ENCODE results near the gene TOR1AIP2.

The TOR1AIP2 gene

GRCh38 chr1:179925922-179926849 is 48.6 kb upstream of the TOR1AIP2 start:
- TF ChIP-seq TOX (CRISPR knock-in tag; IDR thresholded peaks at IDR 0.05; ENCODE audit: borderline replicate concordance) (no peak), TCF4 (CRISPR knock-in tag; IDR thresholded peaks at IDR 0.05; ENCODE audit: borderline replicate concordance) (no peak), SNAI2 (CRISPR knock-in tag; IDR thresholded peaks at IDR 0.05) (no peak), ZFP30 (CRISPR knock-in tag; IDR thresholded peaks at IDR 0.05) (no peak)
- ATAC-seq = peak; percentile 54

DNA sequence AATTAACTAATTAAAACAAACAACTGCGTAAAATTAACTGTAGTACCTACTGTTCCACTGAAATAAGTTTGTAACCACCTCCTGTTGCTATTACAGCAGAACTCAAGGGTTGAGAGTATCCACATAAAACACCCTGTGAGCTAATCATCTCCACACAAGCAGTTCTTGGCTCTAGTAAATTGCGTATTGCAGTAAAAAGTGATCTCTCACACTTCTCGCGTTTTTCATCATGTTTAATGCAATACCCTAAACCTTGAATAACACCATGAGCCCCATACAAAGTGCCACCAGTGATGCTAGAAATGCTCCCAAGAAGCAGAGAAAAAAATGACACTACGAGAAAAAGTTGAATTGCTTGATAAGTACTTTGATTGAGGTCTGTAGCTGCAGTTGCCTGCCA is 47.7 kb upstream of the TOR1AIP2 start:
- TF ChIP-seq SNAI2 (CRISPR knock-in tag; IDR thresholded peaks at IDR 0.05) = no peak
- no peak for TF ChIP-seq ZNF70 (CRISPR knock-in tag; IDR thresholded peaks at IDR 0.05)
- no peak for TF ChIP-seq CSDC2 (CRISPR knock-in tag; IDR thresholded peaks at IDR 0.05)
- TF ChIP-seq RARB (CRISPR knock-in tag; IDR thresholded peaks at IDR 0.05) = no peak
- TF ChIP-seq ZFP30 (CRISPR knock-in tag; IDR thresholded peaks at IDR 0.05) = no peak
- no peak for TF ChIP-seq TOX (CRISPR knock-in tag; IDR thresholded peaks at IDR 0.05; ENCODE audit: borderline replicate concordance)
- TF ChIP-seq PPARA (CRISPR knock-in tag; IDR thresholded peaks at IDR 0.05; ENCODE audit: borderline replicate concordance) = no peak
- TF ChIP-seq TCF4 (CRISPR knock-in tag; IDR thresholded peaks at IDR 0.05; ENCODE audit: borderline replicate concordance) = no peak
- no peak for TF ChIP-seq OSR1 (CRISPR knock-in tag; IDR thresholded peaks at IDR 0.05)
- ATAC-seq = no peak

DNA sequence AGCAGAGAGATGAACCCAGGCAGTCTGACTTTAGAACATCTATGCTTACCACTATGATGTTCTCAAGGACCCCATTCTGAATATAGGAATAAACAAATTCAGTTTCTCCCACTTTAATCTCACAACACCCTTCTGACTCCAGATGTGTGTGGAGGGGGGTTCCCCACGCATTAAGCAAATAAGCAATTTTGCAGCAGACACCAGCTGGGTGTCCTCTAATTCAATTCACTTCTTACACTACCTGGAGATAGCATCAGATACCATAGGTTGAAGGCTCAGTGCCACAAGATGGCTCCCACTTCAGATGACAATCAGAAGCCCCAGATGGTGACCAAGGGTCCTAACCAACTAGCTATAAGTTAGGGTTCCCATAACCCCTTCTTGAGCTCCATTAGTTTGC is 46.7 kb upstream of the TOR1AIP2 start:
- TF ChIP-seq, protein P1, sequence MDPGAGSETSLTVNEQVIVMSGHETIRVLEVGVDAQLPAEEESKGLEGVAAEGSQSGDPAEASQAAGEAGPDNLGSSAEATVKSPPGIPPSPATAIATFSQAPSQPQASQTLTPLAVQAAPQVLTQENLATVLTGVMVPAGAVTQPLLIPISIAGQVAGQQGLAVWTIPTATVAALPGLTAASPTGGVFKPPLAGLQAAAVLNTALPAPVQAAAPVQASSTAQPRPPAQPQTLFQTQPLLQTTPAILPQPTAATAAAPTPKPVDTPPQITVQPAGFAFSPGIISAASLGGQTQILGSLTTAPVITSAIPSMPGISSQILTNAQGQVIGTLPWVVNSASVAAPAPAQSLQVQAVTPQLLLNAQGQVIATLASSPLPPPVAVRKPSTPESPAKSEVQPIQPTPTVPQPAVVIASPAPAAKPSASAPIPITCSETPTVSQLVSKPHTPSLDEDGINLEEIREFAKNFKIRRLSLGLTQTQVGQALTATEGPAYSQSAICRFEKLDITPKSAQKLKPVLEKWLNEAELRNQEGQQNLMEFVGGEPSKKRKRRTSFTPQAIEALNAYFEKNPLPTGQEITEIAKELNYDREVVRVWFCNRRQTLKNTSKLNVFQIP (CRISPR knock-in tag; IDR thresholded peaks at IDR 0.05; ENCODE audit: borderline replicate concordance, low read depth) = no peak
- no peak for TF ChIP-seq ZNF8 (CRISPR knock-in tag; IDR thresholded peaks at IDR 0.05)
- no peak for TF ChIP-seq RARB (CRISPR knock-in tag; IDR thresholded peaks at IDR 0.05)
- TF ChIP-seq, protein P2, sequence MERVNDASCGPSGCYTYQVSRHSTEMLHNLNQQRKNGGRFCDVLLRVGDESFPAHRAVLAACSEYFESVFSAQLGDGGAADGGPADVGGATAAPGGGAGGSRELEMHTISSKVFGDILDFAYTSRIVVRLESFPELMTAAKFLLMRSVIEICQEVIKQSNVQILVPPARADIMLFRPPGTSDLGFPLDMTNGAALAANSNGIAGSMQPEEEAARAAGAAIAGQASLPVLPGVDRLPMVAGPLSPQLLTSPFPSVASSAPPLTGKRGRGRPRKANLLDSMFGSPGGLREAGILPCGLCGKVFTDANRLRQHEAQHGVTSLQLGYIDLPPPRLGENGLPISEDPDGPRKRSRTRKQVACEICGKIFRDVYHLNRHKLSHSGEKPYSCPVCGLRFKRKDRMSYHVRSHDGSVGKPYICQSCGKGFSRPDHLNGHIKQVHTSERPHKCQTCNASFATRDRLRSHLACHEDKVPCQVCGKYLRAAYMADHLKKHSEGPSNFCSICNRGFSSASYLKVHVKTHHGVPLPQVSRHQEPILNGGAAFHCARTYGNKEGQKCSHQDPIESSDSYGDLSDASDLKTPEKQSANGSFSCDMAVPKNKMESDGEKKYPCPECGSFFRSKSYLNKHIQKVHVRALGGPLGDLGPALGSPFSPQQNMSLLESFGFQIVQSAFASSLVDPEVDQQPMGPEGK (CRISPR knock-in tag; IDR thresholded peaks at IDR 0.05; ENCODE audit: borderline replicate concordance) = no peak
- no peak for TF ChIP-seq CREB5 (CRISPR knock-in tag; IDR thresholded peaks at IDR 0.05; ENCODE audit: low read depth)
- TF ChIP-seq SNAI2 (CRISPR knock-in tag; IDR thresholded peaks at IDR 0.05) = no peak
- no peak for TF ChIP-seq ZNF70 (CRISPR knock-in tag; IDR thresholded peaks at IDR 0.05)
- no peak for TF ChIP-seq GLIS3 (CRISPR knock-in tag; IDR thresholded peaks at IDR 0.05)
- TF ChIP-seq ARNTL (CRISPR knock-in tag; IDR thresholded peaks at IDR 0.05; ENCODE audit: borderline replicate concordance, low read depth) = no peak
- no peak for TF ChIP-seq CSDC2 (CRISPR knock-in tag; IDR thresholded peaks at IDR 0.05)
- ATAC-seq = no peak

DNA sequence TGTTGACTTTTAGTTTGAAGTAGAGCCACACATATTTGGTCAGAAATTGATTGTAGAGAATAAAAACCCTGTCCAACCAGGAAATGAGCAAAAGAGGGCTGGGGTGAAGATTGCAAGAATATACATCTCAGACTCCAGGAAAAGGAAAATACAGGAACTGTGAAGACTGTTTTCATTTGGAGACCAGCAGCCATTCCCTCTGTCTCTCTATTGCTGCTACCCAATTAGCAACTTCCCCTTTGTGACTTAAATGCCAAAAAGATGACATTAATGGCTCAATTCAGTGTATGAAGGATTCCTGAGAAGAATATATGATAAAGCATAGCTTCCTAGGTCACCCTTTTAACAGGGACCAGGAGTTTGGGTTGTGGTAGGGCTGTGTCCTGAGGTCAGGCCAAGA is 45.4 kb upstream of the TOR1AIP2 start:
- ATAC-seq = no peak
- TF ChIP-seq BACH2 (CRISPR knock-in tag; IDR thresholded peaks at IDR 0.05; ENCODE audit: borderline replicate concordance) (no peak), ZFP3 (CRISPR knock-in tag; IDR thresholded peaks at IDR 0.05) (no peak), SNAI2 (CRISPR knock-in tag; IDR thresholded peaks at IDR 0.05) (no peak), ZNF565 (CRISPR knock-in tag; conservative IDR thresholded peaks at IDR 0.05; ENCODE audit: low read depth) (no peak), PPARA (CRISPR knock-in tag; IDR thresholded peaks at IDR 0.05; ENCODE audit: borderline replicate concordance) (no peak), ZNF70 (CRISPR knock-in tag; IDR thresholded peaks at IDR 0.05) (no peak), CSRNP3 (CRISPR knock-in tag; IDR thresholded peaks at IDR 0.05) (no peak), GLIS3 (CRISPR knock-in tag; IDR thresholded peaks at IDR 0.05) (no peak), ZC3H10 (CRISPR knock-in tag; IDR thresholded peaks at IDR 0.05) (no peak), ZFP30 (CRISPR knock-in tag; IDR thresholded peaks at IDR 0.05) (no peak), RARB (CRISPR knock-in tag; IDR thresholded peaks at IDR 0.05) (no peak), CREB5 (CRISPR knock-in tag; IDR thresholded peaks at IDR 0.05; ENCODE audit: low read depth) (no peak)
- TF ChIP-seq, protein P1 (CRISPR knock-in tag; IDR thresholded peaks at IDR 0.05; ENCODE audit: borderline replicate concordance, low read depth) = no peak
- TF ChIP-seq, protein P2 (CRISPR knock-in tag; IDR thresholded peaks at IDR 0.05; ENCODE audit: borderline replicate concordance) = no peak

All from SK-N-SH treated with all-trans-retinoic acid at 6 μM for 48 hours (cell line).